Activated CD8-positive, alpha-beta memory T cell treated with anti-CD3 and anti-CD28 coated beads for 48 hours (primary cell): Measurements from ENCODE around the gene TTLL5.
"Not testable (repeated sequence)": the region's sequence is repeated elsewhere in the genome, so short reads cannot be mapped to it uniquely, and the experiment has no call there.

Source experiments
- DNase-seq, 3 experiments: peaks; one replicate each; pipeline ENCODE4 v3.0.0-alpha.2; 2020; ENCODE audit warnings: low read depth in 2 of 3, low spot score in 2 of 3

The TTLL5 gene

GRCh38 chr14:75831952-75832351 lies 170.9 kb downstream of the TTLL5 start:
- no peak for DNase-seq

GRCh38 chr14:75832621-75833297 lies 171.7 kb downstream of the TTLL5 start:
- no peak for DNase-seq

DNA sequence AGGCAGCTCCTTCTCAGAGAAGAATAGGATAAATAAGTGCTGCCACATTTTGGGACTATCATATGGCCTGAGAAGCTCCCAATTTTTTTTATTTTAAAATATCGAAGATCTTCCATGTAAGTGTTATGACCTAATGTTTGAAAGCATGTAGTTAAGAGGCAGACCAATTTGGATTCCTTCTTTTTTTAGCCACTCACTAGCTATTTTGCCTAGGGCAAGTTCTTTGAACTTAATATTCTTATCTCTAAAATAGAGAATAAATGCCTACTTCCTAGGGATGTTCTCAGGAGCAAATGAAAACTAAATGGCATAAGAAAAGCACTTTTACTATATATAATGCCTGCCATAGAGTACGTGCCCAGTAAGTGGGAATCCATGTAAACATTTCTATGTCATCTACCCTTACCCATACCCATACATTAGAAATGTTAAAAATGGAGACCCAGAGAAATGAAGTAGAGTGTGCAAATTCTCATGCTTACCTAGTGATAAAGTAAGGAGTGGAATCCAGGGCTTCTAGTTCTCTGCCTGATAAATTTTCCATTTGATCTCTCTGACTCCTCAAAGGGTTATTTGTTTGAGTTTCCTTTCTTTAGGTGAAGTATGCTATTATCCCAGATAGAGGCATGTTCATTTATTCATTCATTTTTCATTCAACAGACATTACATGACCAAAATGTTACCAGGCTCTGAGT lies 172.4 kb downstream of the TTLL5 start:
- DNase-seq = no peak

GRCh38 chr14:75835156-75835725 lies 174.2 kb downstream of the TTLL5 start:
- no peak for DNase-seq

DNA sequence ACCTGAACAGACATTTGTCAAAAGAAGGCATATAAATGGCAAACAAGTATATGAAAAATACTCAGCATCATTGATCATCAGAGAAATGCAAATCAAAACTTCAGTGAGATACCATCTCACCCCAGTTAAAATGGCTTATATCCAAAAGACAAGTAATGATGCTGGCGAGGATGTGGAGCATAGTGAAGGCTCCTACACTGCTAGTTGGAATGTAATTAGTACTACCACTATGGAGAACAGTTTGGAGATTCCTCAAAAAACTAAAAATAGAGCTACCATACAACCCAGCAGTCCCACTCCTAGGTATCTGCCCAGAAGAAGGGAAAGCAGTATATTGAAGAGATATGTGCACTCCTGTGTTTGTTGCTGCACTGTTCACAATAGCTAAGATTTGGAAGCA lies 174.7 kb downstream of the TTLL5 start:
- no peak for DNase-seq

DNA sequence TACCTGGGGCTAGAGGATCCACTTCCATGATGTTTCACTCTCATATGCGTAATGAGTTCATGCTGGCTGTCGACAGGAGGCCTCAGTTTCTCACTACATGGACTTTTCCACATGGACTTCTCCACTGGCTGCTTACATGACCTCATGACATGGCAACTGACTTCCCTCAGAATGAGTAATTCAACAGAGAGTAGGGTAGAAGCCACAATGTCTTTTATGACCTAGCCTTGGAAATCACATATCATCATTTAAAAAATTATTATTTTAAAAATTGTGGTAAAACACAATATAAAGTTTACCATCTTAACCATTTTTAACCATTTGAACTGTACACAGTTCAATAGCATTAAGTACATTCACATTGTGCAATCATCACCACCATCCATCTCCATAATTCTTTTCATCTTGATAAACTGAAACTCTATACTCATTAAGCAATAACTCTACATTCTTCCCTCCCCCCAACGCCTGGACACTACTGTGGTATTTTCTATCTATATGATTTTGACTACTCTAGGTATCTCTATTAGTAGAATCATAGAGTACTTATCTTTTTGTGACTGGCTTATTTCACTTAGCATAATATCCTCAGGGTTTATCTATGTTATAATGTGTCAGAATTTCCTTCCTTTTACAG lies 176.2 kb downstream of the TTLL5 start:
- no peak for DNase-seq

DNA sequence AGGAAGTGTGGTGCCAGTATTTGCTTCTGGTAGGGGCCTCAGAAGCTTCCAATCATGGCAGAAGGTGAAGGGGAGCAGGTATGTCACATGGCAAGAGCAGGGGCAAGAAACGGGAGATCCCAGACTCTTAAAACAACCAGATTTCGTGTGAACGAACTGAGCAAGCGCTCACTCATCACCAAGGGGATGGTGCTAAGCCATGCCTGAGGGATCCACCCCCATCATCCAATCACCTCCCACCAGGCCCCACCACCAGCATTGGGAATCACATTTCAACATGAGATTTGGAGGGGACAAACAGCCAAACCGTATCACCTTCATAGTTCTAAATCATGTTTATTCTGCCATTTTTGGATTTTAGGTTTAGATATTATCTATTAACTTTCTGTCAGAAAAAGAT lies 179.9 kb downstream of the TTLL5 start:
- no peak for DNase-seq

GRCh38 chr14:75842551-75842950 lies 181.5 kb downstream of the TTLL5 start:
- no peak for DNase-seq

DNA sequence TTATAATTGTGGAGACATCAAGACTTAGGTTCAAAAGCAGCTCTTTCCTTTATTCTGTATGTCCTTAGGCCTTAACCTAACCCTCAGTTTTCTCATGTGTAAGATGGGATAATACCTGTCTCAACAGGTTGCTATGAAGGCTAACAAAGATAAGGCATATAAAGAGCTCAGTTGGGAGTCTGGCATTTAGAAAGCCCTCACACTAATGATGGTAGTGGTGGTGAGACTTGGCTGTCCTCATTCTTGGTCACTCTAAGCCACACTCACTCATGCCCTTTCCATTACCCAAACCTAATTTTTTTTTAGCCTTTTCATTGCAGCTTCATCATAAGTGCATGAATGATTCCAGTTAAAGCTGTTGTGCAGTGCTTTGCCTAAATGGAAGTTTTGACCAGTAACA lies 183.4 kb downstream of the TTLL5 start:
- DNase-seq = no peak

DNA sequence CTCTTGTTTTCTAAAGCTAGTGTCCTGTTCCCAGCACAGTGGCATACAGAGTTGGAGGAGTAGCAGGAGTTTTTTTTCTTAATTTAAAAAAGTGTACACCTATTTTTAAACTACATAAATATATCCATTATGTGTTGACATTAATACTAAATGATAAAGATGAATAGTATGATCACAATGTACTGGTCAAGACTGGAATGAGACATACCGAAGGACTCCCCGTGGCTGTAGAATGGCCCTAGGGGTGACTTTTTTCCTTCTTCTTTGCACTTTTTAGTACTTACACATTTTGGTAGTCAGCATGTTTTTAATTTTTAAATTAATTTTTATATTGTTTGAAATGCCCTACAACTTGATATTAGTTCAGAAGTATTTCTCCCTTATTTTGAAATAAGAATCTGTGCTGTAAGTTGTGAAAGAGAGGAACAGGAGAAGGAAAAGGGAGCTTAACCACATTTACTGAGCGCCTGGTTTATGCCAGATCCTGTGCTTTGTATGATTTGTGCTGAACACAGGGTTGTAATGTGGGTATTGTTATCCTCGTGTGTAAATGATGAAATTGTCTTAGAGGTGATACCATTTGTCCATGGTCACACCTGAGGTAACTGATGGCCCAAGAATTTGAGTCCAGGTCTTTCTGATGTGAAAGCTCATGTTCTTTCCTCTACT lies 184.2 kb downstream of the TTLL5 start:
- DNase-seq = no peak

DNA sequence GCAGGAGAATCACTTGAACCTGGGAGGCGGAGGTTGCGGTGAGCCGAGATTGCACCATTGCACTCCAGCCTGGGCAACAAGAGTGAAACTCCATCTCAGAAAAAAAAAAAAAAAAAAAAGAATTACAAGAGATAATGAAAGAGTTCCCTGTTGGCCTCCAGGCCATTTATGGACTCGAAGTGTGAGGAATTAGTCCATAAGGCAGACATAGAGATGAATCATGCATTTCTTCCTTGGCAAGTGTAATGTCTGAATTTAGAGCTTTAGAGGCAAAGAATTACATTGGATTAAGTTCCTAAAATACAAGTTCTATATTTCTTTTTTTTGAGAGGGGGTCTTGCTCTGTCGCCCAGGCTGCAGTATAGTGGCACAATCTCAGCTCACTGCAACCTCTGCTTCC lies 185.6 kb downstream of the TTLL5 start:
- not testable (repeated sequence) for DNase-seq

DNA sequence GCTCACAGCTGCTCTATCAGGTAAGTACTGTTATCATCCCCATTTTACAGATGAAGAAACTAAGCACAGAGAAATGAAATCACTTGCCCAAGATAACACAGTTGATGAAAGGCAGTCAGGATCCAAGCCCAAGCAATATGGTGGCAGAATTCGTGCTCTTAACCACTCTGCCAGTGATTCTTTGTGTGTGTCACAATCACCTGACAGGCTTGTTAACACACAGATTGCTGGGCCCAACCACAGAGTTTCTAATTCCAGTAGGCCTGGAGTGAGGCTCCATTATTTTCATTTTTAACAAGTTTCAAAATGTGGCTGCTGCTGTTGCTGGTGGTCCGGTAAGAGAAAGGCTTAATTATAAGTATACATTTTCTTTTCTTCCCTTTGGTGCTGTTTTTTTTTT lies 186.5 kb downstream of the TTLL5 start:
- DNase-seq = no peak

DNA sequence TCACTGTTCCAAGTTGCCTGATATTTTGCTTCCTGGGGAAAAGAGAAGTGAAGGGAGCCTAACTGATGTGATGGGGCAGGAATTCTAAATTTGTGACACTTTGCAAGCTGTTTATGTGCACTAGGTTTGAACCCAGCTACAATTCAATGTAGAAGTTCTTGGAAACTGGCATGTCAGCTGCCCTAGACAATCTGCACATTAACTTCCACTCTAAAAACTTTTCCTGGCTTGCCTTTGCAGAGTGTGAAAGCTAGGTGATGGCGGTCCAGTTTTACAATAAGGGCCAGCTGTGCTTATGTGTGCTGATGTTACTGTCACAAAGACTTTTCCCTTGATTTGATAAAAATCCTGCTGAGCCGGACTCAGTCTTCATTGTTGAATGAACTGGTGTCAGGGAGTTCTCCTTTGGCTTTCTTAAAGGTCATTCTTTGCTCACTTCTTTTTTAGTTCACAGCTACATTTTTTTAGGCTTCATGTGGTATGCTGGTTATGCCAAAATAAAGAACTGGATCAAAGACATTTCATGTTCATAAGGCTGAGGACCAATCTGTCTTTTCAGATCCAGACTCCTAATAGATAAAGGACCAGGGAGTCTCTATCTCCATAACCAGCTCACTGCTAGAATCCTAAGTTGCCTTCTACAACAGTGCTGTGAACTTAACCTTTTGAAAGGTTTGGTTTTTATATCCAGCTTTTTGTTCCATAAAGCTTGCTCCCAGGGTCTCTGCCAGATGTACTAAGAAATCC lies 187.3 kb downstream of the TTLL5 start:
- no peak for DNase-seq

DNA sequence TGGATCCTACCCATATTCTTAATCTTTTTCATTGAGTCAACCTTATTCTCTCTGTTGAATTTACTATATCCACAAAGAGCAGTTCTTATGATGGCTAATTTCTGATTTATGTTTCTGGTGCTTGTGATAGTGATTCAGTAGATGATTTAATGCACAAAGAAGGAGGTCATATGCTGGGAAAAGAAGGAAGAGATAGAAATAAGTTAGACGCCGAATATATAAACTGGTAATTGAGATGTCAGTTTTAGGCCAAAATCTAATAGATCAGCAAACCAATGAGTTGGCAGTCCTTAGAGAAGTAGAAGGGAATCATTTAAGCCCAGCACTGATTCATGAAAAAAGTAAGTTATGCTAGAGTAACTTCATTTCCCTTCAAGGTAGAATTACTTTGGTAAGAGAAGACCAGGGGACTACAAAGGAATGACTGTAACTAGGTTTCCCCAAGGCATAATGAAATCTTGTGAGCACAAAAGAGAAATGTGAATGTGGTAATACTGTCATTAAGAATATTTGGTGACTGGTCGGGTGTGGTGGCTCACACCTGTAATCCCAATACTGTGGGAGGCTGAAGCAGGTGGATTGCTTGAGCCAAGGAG lies 188.4 kb downstream of the TTLL5 start:
- DNase-seq = no peak

- no peak for DNase-seq
These were observed 190.5 kb downstream of the TTLL5 start for GRCh38 chr14:75851574-75851866.

GRCh38 chr14:75854111-75854799 lies 193.2 kb downstream of the TTLL5 start:
- no peak for DNase-seq

- no peak for DNase-seq
These were observed 196.2 kb downstream of the TTLL5 start for GRCh38 chr14:75857199-75857598.

GRCh38 chr14:75858362-75858761 lies 197.3 kb downstream of the TTLL5 start:
- no peak for DNase-seq

- no peak for DNase-seq
These were observed 198.7 kb downstream of the TTLL5 start for GRCh38 chr14:75859746-75860145.

DNA sequence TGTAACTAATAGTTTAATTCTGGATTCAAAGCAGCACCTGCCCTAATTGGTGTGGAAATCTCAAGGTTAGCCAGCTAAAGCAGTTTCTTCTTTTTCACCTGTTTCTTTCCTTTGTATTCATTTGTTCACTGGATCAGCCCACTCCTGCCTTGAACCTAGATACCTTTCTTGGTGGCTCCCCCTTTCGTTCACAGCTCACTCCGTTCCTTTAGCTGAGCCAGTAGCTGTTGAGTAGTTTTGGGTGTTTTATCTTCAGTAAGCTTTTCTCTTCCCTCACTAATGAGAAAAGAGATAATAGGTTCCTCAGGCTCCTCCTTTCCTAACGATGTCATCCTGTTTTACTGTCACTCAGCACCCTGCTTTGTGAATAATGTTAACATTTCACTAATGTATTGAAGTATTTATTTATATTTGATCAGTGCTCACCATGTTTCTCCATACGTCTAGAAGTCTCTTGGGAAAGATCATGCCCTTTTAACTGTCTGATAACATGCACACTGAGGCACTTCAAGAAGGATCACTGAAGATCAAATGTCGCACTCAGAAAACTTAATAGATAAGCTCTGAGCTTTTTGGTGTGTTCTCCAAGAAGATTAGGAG lies 199.6 kb downstream of the TTLL5 start:
- no peak for DNase-seq
